Testis (tissue), 3 donors: ENCODE results near the gene MICA. TPM values are rescaled to one million over a fixed set of nuclear protein-coding genes. Genes with fewer than 3 reads are reported as not detected.
"Not testable (repeated sequence)": the region's sequence is repeated elsewhere in the genome, so short reads cannot be mapped to it uniquely, and the experiment has no call there.

Experiments
- DNase-seq: peaks from one replicate; pipeline ENCODE4 v3.0.0-alpha.2; 2019
- H3K27ac ChIP-seq, 2 donors: fragments of 200-600 bp; sonication (generic); one replicate each; pipeline ENCODE4 v1.5.1; 2019
- H3K27me3 ChIP-seq: fragments of 200-600 bp; sonication (generic); one replicate; pipeline ENCODE4 v1.5.1; 2019
- H3K36me3 ChIP-seq: fragments of 200-600 bp; sonication (generic); one replicate; pipeline ENCODE4 v1.5.1; 2017; ENCODE audit warnings: low read depth; ENCODE audit errors: missing control alignments
- H3K4me1 ChIP-seq: fragments of 200-600 bp; sonication (generic); one replicate; pipeline ENCODE4 v1.5.1; 2019
- H3K4me3 ChIP-seq, 2 donors: fragments of 200-600 bp; sonication (generic); one replicate each; pipeline ENCODE4 v1.5.1; 2017 to 2019
- H3K9me3 ChIP-seq: fragments of 200-600 bp; sonication (generic); one replicate; pipeline ENCODE4 v1.5.1; 2017
- CTCF ChIP-seq, 3 experiments: fragments of 450-650 bp in 2 of 3; fragments of 200-600 bp in 1 of 3; sonication (generic) in 1 of 3; IDR thresholded peaks; one replicate each; pipeline ENCODE4 v1.5.1; 2016 to 2019; ENCODE audit warnings: antibody characterized with exemption in 3 of 3, mild to moderate bottlenecking in 2 of 3, moderate library complexity in 1 of 3
- POLR2A ChIP-seq: fragments of 450-650 bp; IDR thresholded peaks from one replicate; pipeline ENCODE4 v1.6.1; 2017; ENCODE audit warnings: antibody characterized with exemption, mild to moderate bottlenecking, moderate library complexity
- WGBS, 2 donors: methylation state at CpG; one replicate each; pipeline ENCODE4 v1.1.5; 2018; 5-methylcytosine and 5-hydroxymethylcytosine counted together
- intact Hi-C: fragments of 100-400 bp; cut with DNase I; formaldehyde crosslinking; loops from one replicate; pipeline ENCODE4 v1.15.1; 2023; ENCODE audit warnings: low total_unique reads
- polyA plus RNA-seq: library from polyadenylated mRNA; stranded (reverse); fragments of 350-450 nt; fragmentation: Illumina TruSeq; extraction: RNeasy Lipid Tissue Mini Kit (QIAGEN cat#74804); gene quantifications from one replicate; pipeline ENCODE4 v1.2.3, GENCODE V29; 2014; ENCODE audit warnings: low read depth, low replicate concordance; ENCODE audit not compliant: insufficient read depth
- total RNA-seq, 2 donors: library from RNA; depleted of rRNA; stranded (reverse); fragments of >200 nt; gene quantifications; one replicate each; pipeline ENCODE4 v1.2.3, GENCODE V29; 2016

Gene MICA
- total and polyA plus RNA-seq, 3 donors from 2014 or later, result 18.2 to 28.2 (median 24.7) TPM

- Histone ChIP-seq H3K27me3 (no peaks in the 10 kb centered on the region), H3K27ac (no peak overlapping the region), H3K4me3 (no peak overlapping the region), H3K4me1 (no peaks in the 10 kb centered on the region), H3K36me3 (no peaks in the 10 kb centered on the region), H3K9me3 (no peaks in the 10 kb centered on the region)
- 83 to 88% methylated on average over 3 of the region's 3 CpGs for WGBS, 2 donors
- TF ChIP-seq POLR2A, result no peak
- TF ChIP-seq CTCF (IDR thresholded peaks at IDR 0.05), result no peak
- intact Hi-C loops, result no loop called here
- no peak for DNase-seq
These were observed 18.4 kb upstream of the MICA start for GRCh38 chr6:31385041-31385440.

GRCh38 chr6:31386099-31386498 lies 17.3 kb upstream of the MICA start:
- no peak for DNase-seq
- Histone ChIP-seq H3K9me3 (no peaks in the 10 kb centered on the region), H3K27me3 (no peaks in the 10 kb centered on the region), H3K36me3 (no peaks in the 10 kb centered on the region), H3K27ac (no peak overlapping the region), H3K4me1 (no peaks in the 10 kb centered on the region), H3K4me3 (no peak overlapping the region)
- TF ChIP-seq POLR2A, result no peak
- TF ChIP-seq CTCF (IDR thresholded peaks at IDR 0.05), result no peak
- 67 to 68% methylated on average over 3 of the region's 3 CpGs for WGBS, 2 donors
- intact Hi-C loops, result no loop called here

GRCh38 chr6:31386977-31387376 lies 16.4 kb upstream of the MICA start:
- intact Hi-C loops, result no loop called here
- no peaks in the 10 kb centered on the region for H3K4me1 ChIP-seq
- DNase-seq, result peak; percentile 46

GRCh38 chr6:31388916-31389801 lies 14.2 kb upstream of the MICA start:
- intact Hi-C loops, H3K9me3 ChIP-seq, H3K36me3 ChIP-seq, H3K27ac ChIP-seq, H3K27me3 ChIP-seq, H3K4me3 ChIP-seq, DNase-seq, H3K4me1 ChIP-seq: not testable (repeated sequence)
- WGBS, 2 donors, result 33 to 57% methylated on average over 5 to 6 of the region's 13 CpGs

More at GRCh38 chr6:31386977-31387376, 16.4 kb upstream of the MICA start:
- TF ChIP-seq CTCF (IDR thresholded peaks at IDR 0.05) (no peak), POLR2A (no peak)
- Histone ChIP-seq H3K36me3 (no peaks in the 10 kb centered on the region), H3K27me3 (no peaks in the 10 kb centered on the region), H3K4me3 (no peak overlapping the region), H3K9me3 (no peaks in the 10 kb centered on the region), H3K27ac (no peak overlapping the region)
- WGBS, 2 donors, result 37 to 58% methylated on average over 1 of the region's 1 CpG

- H3K4me1 ChIP-seq, intact Hi-C loops, H3K36me3 ChIP-seq, DNase-seq, H3K9me3 ChIP-seq, H3K27me3 ChIP-seq, H3K27ac ChIP-seq, H3K4me3 ChIP-seq: not testable (repeated sequence)
These were observed 13.6 kb upstream of the MICA start for GRCh38 chr6:31389802-31390132.

- Histone ChIP-seq H3K4me3 (no peak overlapping the region), H3K36me3 (no peaks in the 10 kb centered on the region), H3K9me3 (no peaks in the 10 kb centered on the region), H3K27me3 (no peaks in the 10 kb centered on the region), H3K4me1 (peaks cover 6% of the 10 kb centered on the region), H3K27ac (no peak overlapping the region)
- WGBS, 2 donors, result 64 to 74% methylated on average over 5 of the region's 5 CpGs
- intact Hi-C loops, result no loop called here
- DNase-seq, result no peak
- TF ChIP-seq POLR2A (no peak), CTCF (IDR thresholded peaks at IDR 0.05) (no peak)
These were observed 9.5 kb upstream of the MICA start for GRCh38 chr6:31393932-31394331.
